Hematopoietic multipotent progenitor cell treated with erythropoietin and hydrocortisone succinate and interleukin-3 and kit ligand, for 17 days (in vitro differentiated cells): ENCODE data around the gene CPA1.

Source experiments
- DNase-seq: peaks from one replicate; pipeline ENCODE4 v3.0.0-alpha.2; 2015; ENCODE audit warnings: low spot score

CPA1 gene

GRCh38 chr7:130356121-130356875 is 24.0 kb upstream of the CPA1 start:
- no peak for DNase-seq

GRCh38 chr7:130356876-130357611 is 23.2 kb upstream of the CPA1 start:
- no peak for DNase-seq

GRCh38 chr7:130358471-130358870 is 21.8 kb upstream of the CPA1 start:
- no peak for DNase-seq

DNA sequence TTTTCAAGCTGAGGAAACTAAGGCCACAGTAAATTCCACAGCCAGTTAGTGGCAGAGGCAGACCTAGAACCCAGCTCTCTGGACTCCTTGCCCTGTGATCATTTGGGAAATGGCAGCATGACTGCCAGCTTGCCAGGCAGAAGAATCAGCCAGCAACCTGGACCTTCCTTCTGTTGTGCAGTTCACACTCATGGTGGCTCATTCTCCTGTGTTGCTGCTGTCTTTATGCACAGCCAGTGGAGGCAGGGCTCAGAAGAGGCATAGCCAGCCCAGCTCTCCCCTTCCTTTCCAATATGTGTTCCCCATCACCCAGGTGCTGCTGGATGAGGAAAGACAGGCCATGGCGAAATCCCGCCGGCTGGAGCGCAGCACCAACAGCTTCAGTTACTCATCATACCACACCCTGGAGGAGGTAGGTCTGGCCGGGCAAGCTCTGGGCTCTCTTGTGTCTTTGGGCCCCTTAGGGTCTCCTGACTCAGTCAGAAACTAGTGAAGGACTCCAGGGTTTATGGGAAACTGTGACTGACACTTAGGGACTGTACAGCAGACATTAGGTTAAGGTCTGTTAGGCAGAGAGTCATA is 20.9 kb upstream of the CPA1 start:
- no peak for DNase-seq

DNA sequence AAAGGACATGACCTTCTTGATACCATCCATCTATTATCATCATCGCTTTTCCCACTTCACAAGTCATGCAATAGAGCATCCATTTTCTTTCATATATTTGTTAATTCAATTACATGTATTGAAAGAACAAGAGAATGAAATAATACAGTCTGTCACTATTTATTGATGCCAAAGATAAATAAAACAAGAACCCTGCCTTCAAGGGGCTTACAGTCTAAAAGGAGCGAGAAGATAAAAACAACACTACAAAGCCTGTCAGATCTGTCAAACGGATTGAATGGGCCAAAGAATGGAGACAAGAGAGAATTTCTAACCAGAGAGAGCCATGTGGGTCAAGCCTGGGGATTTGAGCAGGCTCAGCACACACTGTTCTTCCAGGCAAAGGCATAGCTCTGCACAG is 19.8 kb upstream of the CPA1 start:
- DNase-seq, result no peak

- no peak for DNase-seq
Observed at GRCh38 chr7:130361681-130362080, 18.6 kb upstream of the CPA1 start.

DNA sequence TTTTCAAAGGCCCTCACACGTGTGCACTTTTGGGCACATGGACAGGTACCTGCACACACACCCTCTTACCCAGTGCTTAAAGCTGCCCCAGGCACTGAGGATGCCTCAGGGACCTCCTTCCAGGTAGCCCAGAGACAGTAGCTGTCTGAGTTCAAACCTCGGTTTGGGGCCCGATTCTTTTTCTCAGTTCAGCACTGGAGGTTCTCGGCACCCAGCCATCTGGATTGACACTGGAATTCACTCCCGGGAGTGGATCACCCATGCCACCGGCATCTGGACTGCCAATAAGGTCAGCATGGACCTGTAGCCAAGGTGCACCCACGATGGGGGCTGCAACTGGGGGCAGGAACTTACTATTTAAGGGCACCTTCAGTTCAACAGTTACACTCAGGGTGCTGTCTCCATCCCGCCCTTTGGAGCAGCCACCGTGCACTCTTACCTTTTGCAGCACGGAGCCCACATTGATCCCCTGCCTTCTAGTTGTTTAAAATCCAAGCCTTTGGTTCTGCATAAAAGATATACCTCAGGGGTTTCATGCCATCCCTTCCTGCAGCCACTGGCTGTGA is 18.0 kb upstream of the CPA1 start:
- no peak for DNase-seq

DNA sequence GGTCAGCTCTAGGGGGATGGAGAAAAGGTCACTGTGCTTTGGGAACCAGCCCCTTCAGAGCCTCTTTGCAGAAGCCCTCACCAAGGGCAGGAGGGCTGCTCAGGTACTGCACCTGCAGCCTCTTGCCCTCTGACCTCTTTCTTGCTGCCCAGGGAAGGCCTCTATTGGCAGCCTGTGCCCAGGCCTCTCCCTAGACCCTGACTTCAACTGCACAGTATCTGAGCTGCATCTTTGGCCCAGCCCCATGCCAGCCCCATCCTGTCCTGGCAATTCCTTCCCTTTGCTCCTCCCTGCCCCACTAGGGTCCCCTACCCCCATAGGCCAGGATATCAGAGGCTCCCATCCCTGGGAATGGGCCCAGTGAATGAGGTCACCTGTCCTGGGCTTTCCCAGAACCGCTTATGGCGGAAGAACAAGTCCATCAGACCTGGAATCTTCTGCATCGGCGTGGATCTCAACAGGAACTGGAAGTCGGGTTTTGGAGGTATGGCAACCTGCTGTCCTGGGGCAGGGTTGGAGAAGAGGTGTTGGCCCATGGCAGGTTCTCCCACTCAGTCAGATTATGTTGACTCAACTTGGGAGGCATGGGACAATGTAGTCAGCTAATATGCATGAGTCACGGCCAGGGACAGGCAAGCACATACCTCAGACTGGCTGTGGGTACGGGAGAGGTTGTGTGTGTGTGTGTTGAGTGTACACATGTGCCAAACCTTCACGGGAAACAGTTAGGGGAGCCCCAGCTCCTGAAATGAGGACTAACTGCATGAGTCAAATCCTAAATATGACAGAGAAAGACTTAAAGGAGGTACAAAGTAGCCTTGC is 17.1 kb upstream of the CPA1 start:
- DNase-seq, result no peak

DNA sequence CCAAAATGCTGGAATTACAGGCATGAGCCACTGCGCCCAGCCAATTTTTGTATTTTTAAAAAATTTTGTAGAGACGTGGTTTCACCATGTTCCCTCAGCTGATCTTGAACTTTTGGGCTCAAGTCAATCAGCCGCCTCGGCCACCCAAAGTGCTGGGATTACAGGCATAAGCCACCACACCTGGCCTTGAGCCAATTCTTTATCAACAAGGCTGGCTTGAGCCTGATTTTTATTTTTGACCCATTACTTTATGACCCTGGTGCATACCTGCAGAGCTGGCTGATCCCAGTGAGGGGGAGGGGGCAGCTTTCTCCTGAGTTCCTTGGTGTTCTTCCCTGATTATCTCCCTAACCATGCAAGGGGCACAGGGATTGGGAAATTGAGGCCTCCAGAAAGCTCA is 15.8 kb upstream of the CPA1 start:
- DNase-seq, result no peak

DNA sequence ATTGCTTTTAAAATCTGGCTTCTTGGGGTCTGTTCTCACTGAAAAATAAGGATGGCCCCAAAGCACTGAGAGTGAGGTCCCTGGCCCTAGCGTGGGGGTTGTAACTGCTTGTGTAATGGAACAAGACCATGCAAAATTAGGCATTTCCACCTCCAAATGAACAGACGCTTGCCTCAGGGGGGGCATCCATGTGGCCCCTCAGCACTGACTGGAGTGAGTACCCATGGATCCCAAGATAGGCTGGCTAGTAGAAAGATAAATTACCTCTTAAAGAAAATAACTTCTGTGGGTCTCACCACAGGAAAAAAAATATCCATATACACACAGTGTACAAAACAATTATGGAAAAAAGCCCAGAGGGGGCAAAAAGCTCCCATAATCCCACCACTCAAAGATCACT is 15.2 kb upstream of the CPA1 start:
- no peak for DNase-seq

GRCh38 chr7:130365511-130366441 is 14.5 kb upstream of the CPA1 start:
- no peak for DNase-seq

- DNase-seq, result no peak
Observed at GRCh38 chr7:130366564-130366963, 13.7 kb upstream of the CPA1 start.

- DNase-seq, result no peak
Observed at GRCh38 chr7:130367088-130367755, 13.1 kb upstream of the CPA1 start.

- DNase-seq, result no peak
Observed at GRCh38 chr7:130367836-130368746, 12.2 kb upstream of the CPA1 start.

DNA sequence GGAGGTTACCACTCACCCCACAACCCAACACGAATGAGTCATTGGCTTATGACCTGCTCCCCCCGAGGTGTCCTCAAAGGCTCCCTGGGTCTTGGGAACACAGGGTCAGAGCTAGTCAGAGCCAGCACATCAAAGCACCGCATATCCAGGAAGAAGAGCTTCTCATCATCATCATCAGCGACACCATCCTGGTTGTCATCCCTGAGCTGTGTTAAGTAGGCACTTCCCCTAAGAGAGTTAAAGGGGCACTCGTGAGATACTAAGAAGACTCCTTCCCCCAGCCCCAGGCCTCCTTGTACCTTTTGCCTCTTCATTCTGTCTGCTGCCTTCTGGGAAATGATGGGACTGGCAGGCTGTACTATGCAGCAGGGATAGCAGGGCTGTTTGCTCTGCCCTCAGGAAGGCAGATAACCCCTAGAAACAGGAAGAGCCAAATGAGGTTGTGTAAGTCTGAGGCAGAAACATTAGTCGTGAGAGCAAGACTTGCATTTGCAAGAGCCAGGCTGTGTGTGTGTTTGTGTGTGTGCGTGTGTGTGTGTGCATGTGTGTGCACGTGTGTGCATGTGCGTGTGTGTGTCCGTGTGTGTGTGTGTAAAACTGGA is 11.1 kb upstream of the CPA1 start:
- DNase-seq, result no peak

GRCh38 chr7:130369831-130370550 is 10.3 kb upstream of the CPA1 start:
- no peak for DNase-seq

DNA sequence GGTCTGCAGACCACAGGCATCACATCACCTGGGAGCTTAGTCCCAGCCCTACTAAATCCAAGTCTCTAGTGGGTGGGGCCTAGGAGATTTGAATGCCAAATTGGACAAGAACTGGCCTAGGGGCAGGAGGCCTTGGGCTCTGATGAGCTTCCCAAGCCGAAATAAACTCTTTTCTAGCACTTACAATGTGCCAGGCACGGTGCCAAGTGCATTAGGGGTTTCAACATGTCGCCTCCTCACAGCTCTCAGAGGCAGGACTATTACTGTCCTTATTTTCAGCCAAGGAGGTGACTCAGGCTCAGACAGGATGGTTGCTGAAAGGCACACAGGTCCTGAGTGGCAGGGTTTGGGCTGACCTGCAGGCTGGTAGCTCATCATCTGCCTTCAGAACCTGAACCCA is 9.2 kb upstream of the CPA1 start:
- DNase-seq, result no peak
